NCI-H1092 treated with DMSO at 0.1 percent for 48 hours (cell line): ENCODE data around the gene MYO1A.
A peak's percentile ranks its signal among the peaks of the same experiment; 100 is the strongest.
"Not testable (repeated sequence)": the region's sequence is repeated elsewhere in the genome, so short reads cannot be mapped to it uniquely, and the experiment has no call there.

ENCODE experiments used
- DNase-seq: peaks from one replicate; lab custom pipeline; 2025; lab: John Stamatoyannopoulos, UW

MYO1A gene

GRCh38 chr12:57046947-57047890, 2.7 kb downstream of the MYO1A start:
- no peak for DNase-seq

- DNase-seq = no peak
Measured at GRCh38 chr12:57046086-57046791, 3.7 kb downstream of the MYO1A start.

- no peak for DNase-seq
Measured at GRCh38 chr12:57044889-57045288, 5.0 kb downstream of the MYO1A start.

GRCh38 chr12:57044468-57044867, 5.5 kb downstream of the MYO1A start:
- no peak for DNase-seq

- DNase-seq = no peak
Measured at GRCh38 chr12:57042695-57043094, 7.2 kb downstream of the MYO1A start.

- DNase-seq = no peak
Measured at GRCh38 chr12:57040750-57041149, 9.2 kb downstream of the MYO1A start.

- no peak for DNase-seq
Measured at GRCh38 chr12:57040211-57040610, 9.7 kb downstream of the MYO1A start.

GRCh38 chr12:57039016-57039798, 10.7 kb downstream of the MYO1A start:
- DNase-seq = no peak

- no peak for DNase-seq
Measured at GRCh38 chr12:57037264-57037663, 12.7 kb downstream of the MYO1A start.

- DNase-seq = no peak
Measured at GRCh38 chr12:57033431-57033830, 16.5 kb downstream of the MYO1A start.

- DNase-seq = no peak
Measured at GRCh38 chr12:57031789-57032188, 18.1 kb downstream of the MYO1A start.

GRCh38 chr12:57031138-57031725, 18.7 kb downstream of the MYO1A start:
- DNase-seq = peak; percentile 2

GRCh38 chr12:57029457-57029856, 20.5 kb downstream of the MYO1A start:
- DNase-seq = no peak

GRCh38 chr12:57027805-57028153, 22.1 kb downstream of the MYO1A start:
- no peak for DNase-seq

- DNase-seq = no peak
Measured at GRCh38 chr12:57027011-57027804, 22.7 kb downstream of the MYO1A start.

GRCh38 chr12:57025196-57025595, 24.7 kb downstream of the MYO1A start:
- DNase-seq = no peak

- DNase-seq = not testable (repeated sequence)
Measured at GRCh38 chr12:57022324-57022723, 27.6 kb downstream of the MYO1A start.

- no peak for DNase-seq
Measured at GRCh38 chr12:57019983-57020719, 29.8 kb downstream of the MYO1A start.

- DNase-seq = no peak
Measured at GRCh38 chr12:57018906-57019305, 31.0 kb downstream of the MYO1A start.

- not testable (repeated sequence) for DNase-seq
Measured at GRCh38 chr12:57018353-57018752, 31.6 kb downstream of the MYO1A start.

GRCh38 chr12:57016348-57016747, 33.6 kb downstream of the MYO1A start, which contains the start of gene TAC3:
TSS of gene TAC3 (minus strand) at chr12:57016529. CDS start at chr12:57015797, 732 bp downstream.
- DNase-seq = no peak
